Measurements from ENCODE around the gene DGKA. TPM values are rescaled to one million over a fixed set of nuclear protein-coding genes. Genes with fewer than 3 reads are reported as not detected.
"Not testable (repeated sequence)": the region's sequence is repeated elsewhere in the genome, so short reads cannot be mapped to it uniquely, and the experiment has no call there.

The DGKA gene
- total RNA-seq, 2 experiments from 2014 or later = 783 to 790 TPM

DNA sequence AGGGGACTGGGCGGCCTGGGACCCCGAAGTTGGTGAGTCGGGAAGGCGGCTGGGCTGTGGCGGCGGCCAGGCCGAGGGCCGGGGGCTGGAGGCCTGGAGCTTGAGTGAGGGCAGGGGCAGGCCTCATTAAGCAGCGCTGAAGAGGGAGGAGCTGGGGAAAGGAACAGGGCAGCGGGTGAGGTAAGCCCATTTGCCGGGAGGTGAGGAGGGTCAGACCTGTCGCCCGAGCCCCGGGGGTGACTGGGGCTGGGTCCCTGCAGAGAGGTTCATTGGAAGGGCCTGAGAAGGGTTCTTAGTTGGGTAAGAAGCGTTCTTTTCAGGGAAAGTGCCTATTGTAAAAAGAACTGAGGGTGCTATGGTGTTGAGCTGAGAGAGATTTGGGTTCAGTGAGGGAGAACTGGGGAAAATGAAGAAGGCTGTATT is 43.4 kb downstream of the DGKA start:
- Mint-ChIP-seq H3K36me3 (peaks cover 7% of the 10 kb centered on the region), H3K27me3 (no peaks in the 10 kb centered on the region), H3K9me3 (no peaks in the 10 kb centered on the region), H3K27ac (no peak overlapping the region), H3K4me1 (peaks cover 19% of the 10 kb centered on the region), H3K4me3 (no peak overlapping the region)
- ATAC-seq (ENCODE audit: low read depth) (peak; percentile 11), DNase-seq (no peak)
- POLR2A ChIA-PET = interaction anchor here (0.5 to 3.1 kb wide), 40 partner anchors 9 to 1476 kb away, joined by 3 to 43 read pairs (median 4); partner anchors contain the start of genes CD63, DGKA, DNAJC14 and ESYT1

DNA sequence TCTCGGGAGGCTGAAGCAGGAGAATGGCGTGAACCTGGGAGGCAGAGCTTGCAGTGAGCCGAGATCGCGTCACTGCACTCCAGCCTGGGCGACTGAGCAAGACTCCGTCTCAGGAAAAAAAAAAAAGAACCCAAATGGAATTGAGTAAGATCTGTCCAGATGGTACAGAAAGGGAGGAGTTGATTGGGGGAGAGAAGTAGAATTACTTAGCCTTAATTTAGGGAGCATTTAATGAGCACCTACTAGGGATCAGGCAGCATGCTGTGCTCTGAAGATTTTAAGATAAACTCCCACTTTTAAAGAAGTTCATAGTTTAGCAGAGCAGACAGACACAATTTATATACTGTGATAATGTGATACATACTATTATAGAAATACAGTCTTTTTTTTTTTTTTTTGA is 47.4 kb downstream of the DGKA start:
- Mint-ChIP-seq H3K27ac (no peak overlapping the region), H3K36me3 (peaks cover 6% of the 10 kb centered on the region), H3K4me1 (peaks cover 13% of the 10 kb centered on the region), H3K27me3 (no peaks in the 10 kb centered on the region), H3K9me3 (no peaks in the 10 kb centered on the region), H3K4me3 (no peak overlapping the region)
- POLR2A ChIA-PET = no interaction called here
- DNase-seq = no peak
- ATAC-seq (ENCODE audit: low read depth) = no peak

DNA sequence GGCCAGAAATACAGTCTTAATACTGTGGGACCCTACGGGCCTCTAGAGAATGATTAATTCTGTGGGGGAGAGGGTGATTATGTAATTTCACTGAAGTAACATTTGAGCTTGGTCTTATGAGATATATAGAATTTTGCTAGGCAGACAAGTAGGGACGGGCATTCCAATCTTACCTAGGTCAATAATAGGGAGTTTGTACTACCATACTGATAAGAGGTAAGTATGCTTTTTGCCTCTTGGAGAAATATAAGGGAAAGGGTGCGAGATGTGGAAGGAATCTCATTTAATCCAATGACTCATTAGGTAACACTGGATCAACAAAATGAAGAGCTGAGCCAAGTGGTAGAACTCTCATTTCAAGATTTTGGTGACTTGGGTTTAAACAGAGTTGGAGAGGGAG is 48.1 kb downstream of the DGKA start:
- Mint-ChIP-seq H3K27ac (no peak overlapping the region), H3K27me3 (no peaks in the 10 kb centered on the region), H3K9me3 (no peaks in the 10 kb centered on the region), H3K36me3 (peaks cover 8% of the 10 kb centered on the region), H3K4me3 (no peak overlapping the region), H3K4me1 (peaks cover 13% of the 10 kb centered on the region)
- ATAC-seq (ENCODE audit: low read depth) (no peak), DNase-seq (no peak)
- POLR2A ChIA-PET = no interaction called here

DNA sequence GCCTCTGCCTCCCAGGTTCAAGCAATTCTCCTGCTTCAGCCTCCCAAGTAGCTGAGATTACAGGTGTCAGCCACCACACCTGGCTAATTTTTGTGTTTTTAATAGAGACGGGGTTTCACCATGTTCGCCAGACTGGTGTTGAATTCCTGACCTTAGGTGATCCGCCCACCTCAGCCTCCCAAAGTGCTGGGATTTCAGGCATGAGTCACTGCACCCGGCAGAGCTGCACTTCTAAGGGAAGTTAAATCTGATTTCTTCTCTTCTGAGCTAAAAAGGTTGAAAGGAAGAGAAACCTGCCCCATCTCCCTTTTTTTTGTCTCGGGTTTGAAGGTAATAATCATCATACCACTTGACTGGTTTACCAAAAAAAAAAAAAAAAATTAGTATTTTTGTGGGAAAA is 50.9 kb downstream of the DGKA start:
- not testable (repeated sequence) for H3K27me3 Mint-ChIP-seq; H3K4me1 Mint-ChIP-seq; H3K9me3 Mint-ChIP-seq; H3K4me3 Mint-ChIP-seq; ATAC-seq (ENCODE audit: low read depth); H3K27ac Mint-ChIP-seq; H3K36me3 Mint-ChIP-seq; DNase-seq
- POLR2A ChIA-PET = interaction anchor here (1.1 kb wide), 3 partner anchors 14 to 123 kb away, joined by 3 to 5 read pairs (median 4); partner anchors contain the start of gene PA2G4

DNA sequence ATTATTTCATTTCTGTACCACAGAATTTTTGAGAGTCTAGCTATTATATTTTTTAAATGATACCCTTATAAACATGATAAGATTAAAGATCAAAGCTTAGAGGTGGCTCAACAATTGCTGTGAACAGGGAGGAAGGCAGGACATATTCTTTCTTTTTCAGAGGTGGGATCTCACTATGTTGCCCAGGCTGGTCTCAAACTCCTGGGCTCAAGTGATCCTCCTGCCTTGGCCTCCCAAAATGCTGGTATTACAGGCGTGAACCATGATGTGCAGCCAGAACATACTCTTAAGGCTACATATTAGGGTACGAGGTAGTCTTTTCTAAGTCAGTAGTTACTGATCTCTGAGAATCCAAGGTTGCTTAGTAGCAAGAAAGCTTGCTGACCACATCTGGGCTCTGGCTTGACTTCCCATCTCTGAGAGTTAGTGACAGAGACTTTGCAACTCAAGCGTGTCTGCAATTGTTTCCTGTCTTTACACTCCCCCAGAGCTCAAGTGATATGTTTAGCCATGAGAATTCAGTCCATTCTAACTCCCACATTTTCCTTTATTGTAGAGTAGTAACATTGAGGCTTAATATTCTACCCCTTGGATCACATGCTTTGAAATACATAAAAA is 51.5 kb downstream of the DGKA start:
- ATAC-seq (ENCODE audit: low read depth) = peak; percentile 56
- Mint-ChIP-seq H3K36me3 (peaks cover 10% of the 10 kb centered on the region), H3K4me1 (peaks cover 8% of the 10 kb centered on the region), H3K27ac (no peak overlapping the region), H3K4me3 (no peak overlapping the region), H3K9me3 (no peaks in the 10 kb centered on the region), H3K27me3 (no peaks in the 10 kb centered on the region)
- POLR2A ChIA-PET = interaction anchor here (1.1 to 3.3 kb wide), 4 partner anchors 8 to 122 kb away, joined by 3 to 21 read pairs (median 4); partner anchors contain the start of genes PA2G4 and RAB5B
- DNase-seq = no peak

DNA sequence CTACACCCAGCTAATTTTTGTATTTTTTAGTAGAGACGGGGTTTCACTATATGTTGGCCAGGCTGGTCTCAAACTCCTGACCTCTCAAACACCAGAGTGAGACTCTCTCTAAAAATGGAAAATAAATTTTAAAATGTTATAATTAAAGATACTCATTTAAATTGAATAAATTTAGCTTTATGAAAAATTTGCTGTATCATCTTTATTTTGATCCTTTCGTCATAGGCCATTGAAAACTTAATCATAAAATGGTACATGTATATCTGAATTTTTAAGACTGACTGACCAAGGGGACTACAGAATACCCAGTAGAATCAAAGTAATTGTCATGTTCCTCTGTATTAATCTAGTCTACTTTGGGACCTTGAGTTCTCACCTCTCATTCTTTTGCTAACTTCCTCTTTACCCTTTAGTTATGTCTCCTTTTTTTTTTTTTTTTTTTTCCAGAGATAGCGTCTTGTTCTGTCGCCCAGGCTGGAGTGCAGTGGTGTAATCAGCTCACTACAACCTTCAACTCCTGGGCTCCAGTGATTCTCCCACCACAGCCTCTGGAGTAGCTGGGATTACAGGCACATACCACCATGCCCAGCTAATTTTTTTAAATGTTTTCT is 52.4 kb downstream of the DGKA start:
- POLR2A ChIA-PET = interaction anchor here (0.6 to 3.3 kb wide), 4 partner anchors 8 to 63 kb away, joined by 3 to 21 read pairs (median 3); partner anchors contain the start of gene RAB5B
- no peaks in the 10 kb centered on the region for H3K9me3 Mint-ChIP-seq
- DNase-seq (no peak), ATAC-seq (ENCODE audit: low read depth) (no peak)
- H3K4me1 Mint-ChIP-seq = peaks cover 7% of the 10 kb centered on the region
- no peaks in the 10 kb centered on the region for H3K27me3 Mint-ChIP-seq
- H3K36me3 Mint-ChIP-seq = peaks cover 14% of the 10 kb centered on the region
- no peak overlapping the region for H3K27ac Mint-ChIP-seq
- no peak overlapping the region for H3K4me3 Mint-ChIP-seq

DNA sequence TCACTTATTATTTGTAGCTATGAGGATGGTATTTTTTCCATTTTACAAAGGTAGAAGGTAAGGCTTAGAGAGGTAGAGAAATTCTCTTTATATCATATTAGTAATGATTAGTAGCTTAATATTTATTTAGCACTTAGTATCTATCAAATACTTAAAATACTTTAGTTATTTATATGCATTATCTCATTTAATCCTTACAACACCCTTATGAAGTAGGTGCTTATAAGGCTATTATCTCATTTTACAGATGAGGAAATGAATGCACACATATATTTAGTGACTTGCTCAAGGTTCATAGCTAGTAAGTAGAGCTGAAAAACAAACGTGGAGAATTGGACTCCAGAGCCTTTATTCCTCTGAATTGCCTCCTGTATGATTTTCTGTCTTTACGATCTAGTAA is 53.9 kb downstream of the DGKA start:
- peaks cover 19% of the 10 kb centered on the region for H3K36me3 Mint-ChIP-seq
- POLR2A ChIA-PET = interaction anchor here (3.3 kb wide), 1 partner anchor 10 kb away, joined by 21 read pairs; the partner anchor contains the start of gene RAB5B

DNA sequence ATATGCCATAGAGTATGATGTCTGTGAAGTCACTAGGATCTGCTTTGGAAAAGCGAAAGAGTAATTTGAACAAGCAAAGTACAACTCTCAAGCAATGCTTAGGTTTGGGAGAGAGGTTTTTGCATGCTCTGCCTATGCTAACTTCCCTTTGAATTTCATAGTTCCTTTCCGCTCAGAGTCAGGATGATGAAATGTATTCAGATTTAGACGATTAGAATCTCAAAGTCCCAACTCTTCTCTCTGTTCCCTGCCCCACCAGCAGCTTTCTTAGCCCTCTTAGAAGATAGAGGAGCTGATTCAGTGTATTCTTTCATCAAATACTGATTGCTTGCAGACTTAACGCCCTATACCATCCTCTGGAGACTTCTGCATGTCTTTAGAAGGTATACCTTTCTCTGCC is 54.4 kb downstream of the DGKA start:
- Mint-ChIP-seq H3K4me3 (no peak overlapping the region), H3K9me3 (no peaks in the 10 kb centered on the region), H3K36me3 (peaks cover 23% of the 10 kb centered on the region), H3K27me3 (no peaks in the 10 kb centered on the region), H3K27ac (no peak overlapping the region), H3K4me1 (peaks cover 2% of the 10 kb centered on the region)
- ATAC-seq (ENCODE audit: low read depth) = no peak
- no peak for DNase-seq
- POLR2A ChIA-PET = interaction anchor here (3.3 kb wide), 1 partner anchor 11 kb away, joined by 21 read pairs; the partner anchor contains the start of gene RAB5B

More for the DNA sequence above, 53.9 kb downstream of the DGKA start:
- Mint-ChIP-seq H3K9me3 (no peaks in the 10 kb centered on the region), H3K27me3 (no peaks in the 10 kb centered on the region), H3K4me1 (peaks cover 2% of the 10 kb centered on the region), H3K4me3 (no peak overlapping the region), H3K27ac (no peak overlapping the region)
- ATAC-seq (ENCODE audit: low read depth) = no peak
- DNase-seq = no peak

DNA sequence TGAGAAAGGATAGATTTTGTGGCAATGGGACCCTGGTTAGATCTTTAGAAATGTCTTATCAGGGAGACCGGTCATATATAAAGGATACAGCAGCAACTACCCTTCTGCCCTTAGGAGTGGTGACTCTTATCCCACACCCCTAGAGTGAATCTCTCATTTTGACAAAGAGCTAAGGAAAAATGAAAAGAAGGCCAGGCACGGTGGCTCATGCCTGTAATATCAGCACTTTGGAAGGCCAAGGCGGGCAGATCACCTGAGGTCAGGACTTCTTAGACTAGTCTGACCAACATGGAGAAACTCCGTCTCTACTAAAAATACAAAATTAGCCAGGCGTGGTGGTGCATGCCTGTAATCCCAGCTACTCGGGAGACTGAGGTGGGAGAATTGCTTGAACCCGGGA is 55.0 kb downstream of the DGKA start:
- not testable (repeated sequence) for H3K27me3 Mint-ChIP-seq

DNA sequence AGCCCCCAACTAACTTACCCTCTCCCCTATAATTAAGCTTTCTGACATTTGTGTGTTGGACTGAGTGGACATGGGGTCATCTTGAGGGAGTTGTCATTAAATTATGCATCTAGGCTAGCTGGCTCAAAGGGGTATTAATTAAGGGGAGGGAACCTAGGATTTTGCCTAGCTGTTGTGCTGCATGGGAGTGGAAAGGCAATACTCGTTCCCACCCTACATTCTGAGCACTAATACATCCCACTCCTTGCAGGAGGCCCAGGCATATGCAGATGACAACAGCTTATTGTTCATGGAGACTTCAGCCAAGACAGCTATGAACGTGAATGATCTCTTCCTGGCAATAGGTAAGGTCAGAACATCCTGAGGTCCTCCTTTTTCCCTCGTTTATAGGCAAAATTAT is 60.1 kb downstream of the DGKA start:
- peaks cover 4% of the 10 kb centered on the region for H3K4me1 Mint-ChIP-seq
- H3K36me3 Mint-ChIP-seq = peaks cover 41% of the 10 kb centered on the region
- POLR2A ChIA-PET = no interaction called here
- ATAC-seq (ENCODE audit: low read depth) = no peak
- no peaks in the 10 kb centered on the region for H3K27me3 Mint-ChIP-seq
- H3K27ac Mint-ChIP-seq = no peak overlapping the region
- no peaks in the 10 kb centered on the region for H3K9me3 Mint-ChIP-seq
- no peak overlapping the region for H3K4me3 Mint-ChIP-seq
- no peak for DNase-seq

More for the DNA sequence above, 55.0 kb downstream of the DGKA start:
- not testable (repeated sequence) for H3K4me1 Mint-ChIP-seq; H3K9me3 Mint-ChIP-seq; DNase-seq; H3K4me3 Mint-ChIP-seq; ATAC-seq (ENCODE audit: low read depth); H3K27ac Mint-ChIP-seq
- POLR2A ChIA-PET = interaction anchor here (0.5 to 0.9 kb wide), 2 partner anchors 12 to 15 kb away, joined by 3 to 4 read pairs; no protein-coding TSS in a partner anchor
- peaks cover 28% of the 10 kb centered on the region for H3K36me3 Mint-ChIP-seq

DNA sequence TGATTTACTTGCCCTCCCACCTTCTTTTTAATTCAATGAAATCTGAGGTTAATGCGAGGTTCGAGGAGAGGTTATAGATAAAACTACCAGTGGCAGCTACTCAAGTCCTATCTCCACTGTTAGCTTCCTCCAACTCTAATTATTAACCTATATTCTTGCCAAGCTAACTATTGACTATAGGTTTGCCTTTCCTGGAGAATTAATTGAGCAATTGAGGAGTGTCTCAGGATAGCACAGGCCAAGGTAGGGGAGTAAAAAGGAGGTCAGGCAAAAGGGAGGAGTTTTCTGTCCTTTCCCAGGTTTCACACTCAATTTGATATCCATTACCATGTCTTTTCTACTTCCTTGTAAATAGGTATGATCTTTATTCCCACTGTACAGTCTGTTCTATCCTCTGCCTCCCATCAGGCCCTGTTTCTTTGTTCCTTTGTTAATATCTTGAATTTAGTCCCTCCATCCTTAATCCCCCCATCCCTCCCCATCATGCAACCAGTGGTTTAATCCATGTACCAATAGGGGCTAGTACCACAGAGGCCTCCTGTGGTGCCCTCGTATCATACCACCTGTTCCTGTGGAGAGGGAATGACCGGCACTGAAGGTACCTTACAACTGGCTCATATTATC is 62.4 kb downstream of the DGKA start:
- no peak for ATAC-seq (ENCODE audit: low read depth)
- peaks cover 2% of the 10 kb centered on the region for H3K27me3 Mint-ChIP-seq
- no peak overlapping the region for H3K4me3 Mint-ChIP-seq
- H3K36me3 Mint-ChIP-seq = peaks cover 34% of the 10 kb centered on the region
- no peak for DNase-seq
- POLR2A ChIA-PET = no interaction called here
- H3K27ac Mint-ChIP-seq = no peak overlapping the region
- no peaks in the 10 kb centered on the region for H3K9me3 Mint-ChIP-seq
- peaks cover 15% of the 10 kb centered on the region for H3K4me1 Mint-ChIP-seq

DNA sequence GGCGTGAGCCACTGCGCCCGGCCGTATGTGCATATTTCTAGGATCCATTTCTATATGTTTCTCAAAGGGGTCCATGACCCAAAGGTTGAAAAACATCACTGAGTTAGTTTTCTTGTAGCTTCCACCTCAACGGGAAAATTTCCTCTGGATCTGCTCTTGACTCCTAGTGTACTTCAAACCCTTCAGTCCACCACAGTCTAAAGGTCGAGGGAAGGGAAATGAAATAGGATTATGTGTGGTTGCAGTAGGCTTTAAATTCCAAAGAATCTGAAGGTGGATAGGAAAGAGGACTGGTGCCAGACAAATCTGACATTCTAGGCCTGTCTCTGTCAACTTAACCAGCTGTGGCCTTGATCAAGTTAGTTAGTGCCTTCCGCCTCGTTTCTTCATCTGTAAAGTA is 64.4 kb downstream of the DGKA start:
- Mint-ChIP-seq H3K4me1 (peaks cover 21% of the 10 kb centered on the region), H3K9me3 (no peaks in the 10 kb centered on the region), H3K4me3 (no peak overlapping the region), H3K27me3 (peaks cover 2% of the 10 kb centered on the region), H3K36me3 (peaks cover 27% of the 10 kb centered on the region), H3K27ac (no peak overlapping the region)
- POLR2A ChIA-PET = interaction anchor here (0.7 to 3.1 kb wide), 5 partner anchors 22 to 278 kb away, joined by 3 to 16 read pairs (median 14); partner anchors contain the start of genes IKZF4, PA2G4, RAB5B and ZC3H10
- DNase-seq (no peak), ATAC-seq (ENCODE audit: low read depth) (no peak)

DNA sequence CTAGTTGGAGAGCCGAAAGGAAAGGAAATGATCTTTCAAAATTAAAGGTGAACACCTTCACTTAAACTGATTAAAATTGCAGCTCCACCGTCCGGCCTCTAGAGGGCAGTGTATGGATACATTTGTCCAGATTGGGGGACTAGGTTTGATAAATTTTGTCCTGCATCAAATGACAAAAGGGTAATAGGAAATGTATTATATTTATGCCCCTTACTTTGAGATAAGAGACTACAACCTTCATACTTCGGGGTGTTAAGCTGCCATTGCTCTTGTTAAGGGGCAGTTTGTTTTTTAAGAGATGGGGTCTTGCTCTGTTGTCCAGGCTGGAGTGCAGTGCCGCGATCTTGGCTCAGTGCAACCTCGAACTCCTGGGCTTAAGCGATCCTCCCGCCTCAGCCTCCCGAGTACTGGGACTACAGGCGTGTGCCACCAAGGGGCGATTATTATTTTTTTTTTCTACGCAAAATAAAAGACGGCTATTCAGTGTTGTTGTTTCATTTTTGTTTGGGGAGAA is 65.3 kb downstream of the DGKA start:
- peaks cover 2% of the 10 kb centered on the region for H3K27me3 Mint-ChIP-seq

More for the DNA sequence above, 65.3 kb downstream of the DGKA start:
- Mint-ChIP-seq H3K4me1 (peaks cover 21% of the 10 kb centered on the region), H3K36me3 (peaks cover 18% of the 10 kb centered on the region), H3K4me3 (peak overlapping the region; percentile 86), H3K27ac (peak overlapping the region; percentile 56), H3K9me3 (no peaks in the 10 kb centered on the region)
- DNase-seq = no peak
- POLR2A ChIA-PET = interaction anchor here (0.6 to 3.1 kb wide), 13 partner anchors 10 to 279 kb away, joined by 3 to 18 read pairs (median 3); partner anchors contain the start of genes IKZF4, PA2G4, RAB5B and ZC3H10
- peak; percentile 49 for ATAC-seq (ENCODE audit: low read depth)
